SK-N-DZ (cell line): Measurements from ENCODE around the gene PATJ.
"Not testable (repeated sequence)": the region's sequence is repeated elsewhere in the genome, so short reads cannot be mapped to it uniquely, and the experiment has no call there.

Experiments used
- DNase-seq: peaks from one replicate; pipeline ENCODE4 v3.0.0-alpha.2; 2015; ENCODE audit warnings: low spot score
- small RNA-seq, 2 experiments: library from RNA; depleted of rRNA; stranded (forward); fragments of <200 nt; gene quantifications; one replicate each; pipeline ENCODE3, GENCODE V24; 2014

The PATJ gene

DNA sequence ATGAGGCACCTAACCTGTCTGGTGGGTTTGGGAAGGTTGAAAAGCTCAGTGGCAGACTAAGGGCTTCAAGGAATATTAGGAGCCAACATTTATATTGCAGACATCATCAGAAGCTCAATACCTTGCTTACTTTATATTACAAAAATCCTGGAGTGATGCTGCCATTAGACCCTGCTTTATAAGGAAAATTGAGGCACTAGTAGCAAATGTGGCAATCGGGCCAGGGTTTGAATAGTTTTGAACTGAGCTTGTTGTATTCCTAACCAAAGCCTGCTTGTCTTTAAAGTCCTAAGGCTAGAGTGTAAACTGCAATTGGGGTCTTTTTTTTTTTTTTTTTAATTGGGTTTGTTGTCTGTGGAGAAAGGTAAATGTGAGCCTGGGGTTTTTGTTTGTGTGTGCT, 466.7 kb downstream of the PATJ start:
- no peak for DNase-seq

- no peak for DNase-seq
Observed at GRCh38 chr1:62209931-62210595, 467.8 kb downstream of the PATJ start.

- DNase-seq: no peak
Observed at GRCh38 chr1:62210960-62211359, 468.7 kb downstream of the PATJ start.

- DNase-seq: no peak
Observed at GRCh38 chr1:62212411-62212810, 470.1 kb downstream of the PATJ start.

GRCh38 chr1:62213075-62213914, 471.0 kb downstream of the PATJ start:
- no peak for DNase-seq

GRCh38 chr1:62218604-62219003, 476.3 kb downstream of the PATJ start:
- DNase-seq: no peak

DNA sequence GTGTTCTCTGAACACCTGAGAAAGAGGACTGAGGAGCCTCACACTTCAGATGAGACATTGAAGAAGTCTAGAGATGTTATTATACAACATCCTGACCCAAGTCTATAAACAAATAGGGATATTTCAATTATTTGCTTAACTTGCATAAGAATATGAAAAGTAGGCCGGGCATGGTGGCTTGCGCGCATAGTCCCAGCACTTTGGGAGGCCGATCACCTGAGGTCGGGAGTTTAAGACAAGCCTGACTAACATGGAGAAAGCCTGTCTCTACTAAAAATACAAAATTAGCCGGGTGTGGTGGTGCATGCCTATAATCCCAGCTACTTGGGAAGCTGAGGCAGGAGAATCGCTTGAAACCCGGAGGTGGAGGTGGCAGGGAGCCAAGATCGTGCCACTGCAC, 478.2 kb downstream of the PATJ start:
- DNase-seq: not testable (repeated sequence)

DNA sequence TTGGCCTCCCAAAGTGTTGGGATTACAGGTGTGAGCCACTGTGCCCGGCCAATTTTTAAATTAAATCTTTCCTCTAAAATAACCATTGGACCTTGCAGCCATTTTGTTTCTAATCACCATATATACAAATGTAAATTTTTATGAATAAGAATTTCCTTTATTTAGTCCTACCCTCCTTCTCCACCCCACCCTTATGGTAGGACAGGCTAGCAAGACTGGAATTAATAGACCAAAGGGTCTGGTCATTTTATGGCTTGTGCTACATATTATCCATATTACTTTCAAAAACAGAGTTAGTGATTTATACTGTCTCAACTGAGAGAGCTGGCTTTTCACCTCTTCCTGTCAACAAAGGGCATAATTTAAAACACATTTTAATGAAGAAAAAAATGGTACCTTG, 478.9 kb downstream of the PATJ start:
- DNase-seq: no peak

- DNase-seq: no peak
Observed at GRCh38 chr1:62222321-62222720, 480.0 kb downstream of the PATJ start.

GRCh38 chr1:62224182-62224581, 481.9 kb downstream of the PATJ start:
- DNase-seq: no peak

GRCh38 chr1:62227496-62227895, 485.2 kb downstream of the PATJ start:
- DNase-seq: no peak

Small RNA genes within 50 kb of the gene (small RNA-seq; reads per million reads assigned to genes)
- gene LAMTOR5P1: 0 reads per million in 2 experiments
- gene MIR3116-1: 0 reads per million in 2 experiments
- gene RN7SL180P: 0 reads per million in 2 experiments
- gene RNU6-1177P: 0 reads per million in 2 experiments
- gene RNU6-414P: 0 reads per million in 2 experiments
